NCI-H187 (cell line): ENCODE results near the gene SHC1.
"Not testable (repeated sequence)": the region's sequence is repeated elsewhere in the genome, so short reads cannot be mapped to it uniquely, and the experiment has no call there.

Source experiments
- DNase-seq, 2 experiments: peaks; one replicate each; lab custom pipeline; 2025; lab: John Stamatoyannopoulos, UW

The SHC1 gene

GRCh38 chr1:154995301-154995983 lies 24.9 kb upstream of the SHC1 start:
- DNase-seq: not testable (repeated sequence)

- no peak for DNase-seq
These were observed 24.0 kb upstream of the SHC1 start for GRCh38 chr1:154994591-154994990.

- DNase-seq: no peak
These were observed 23.7 kb upstream of the SHC1 start for GRCh38 chr1:154994269-154994587.

GRCh38 chr1:154993572-154994268 lies 23.2 kb upstream of the SHC1 start, which contains the start of gene LENEP:
TSS of gene LENEP (plus strand) at chr1:154993586. CDS start at chr1:154993608, 22 bp downstream.
- DNase-seq: no peak

GRCh38 chr1:154992721-154993571 lies 22.4 kb upstream of the SHC1 start:
- DNase-seq: no peak

- DNase-seq: no peak
These were observed 19.7 kb upstream of the SHC1 start for GRCh38 chr1:154990276-154990675.

GRCh38 chr1:154989195-154989860 lies 18.8 kb upstream of the SHC1 start:
- no peak for DNase-seq

GRCh38 chr1:154988058-154988954 lies 17.8 kb upstream of the SHC1 start:
- DNase-seq: no peak

- no peak for DNase-seq
These were observed 16.8 kb upstream of the SHC1 start for GRCh38 chr1:154987326-154987725.

- DNase-seq: not testable (repeated sequence)
These were observed 16.2 kb upstream of the SHC1 start for GRCh38 chr1:154986736-154987135.

GRCh38 chr1:154983776-154984466 lies 13.4 kb upstream of the SHC1 start:
- no peak for DNase-seq

GRCh38 chr1:154982897-154983648 lies 12.5 kb upstream of the SHC1 start, which contains the start of gene FLAD1:
TSS of gene FLAD1 (plus strand) at chr1:154983344. CDS start at chr1:154983695, 351 bp downstream.
- peak; percentile 99 to 100 for DNase-seq

- DNase-seq: no peak
These were observed 11.8 kb upstream of the SHC1 start for GRCh38 chr1:154982341-154982740.

GRCh38 chr1:154978360-154978759 lies 7.8 kb upstream of the SHC1 start:
- DNase-seq: no peak

GRCh38 chr1:154977762-154978161 lies 7.2 kb upstream of the SHC1 start:
- DNase-seq: not testable (repeated sequence)

GRCh38 chr1:154975409-154976059 lies 5.0 kb upstream of the SHC1 start:
- DNase-seq: peak in 1 of 2 experiments; percentile 63

GRCh38 chr1:154974808-154975408 lies 4.4 kb upstream of the SHC1 start:
- peak; percentile 98 to 100 for DNase-seq

GRCh38 chr1:154974102-154974807 lies 3.7 kb upstream of the SHC1 start, which contains the start of gene CKS1B:
TSS of gene CKS1B (plus strand) at chr1:154974681. CDS start at chr1:154974746, 65 bp downstream.
- DNase-seq: peak; percentile 100
